Keratinocyte (primary cell): ENCODE results near the gene WDPCP. TPM values are rescaled to one million over a fixed set of nuclear protein-coding genes. Genes with fewer than 3 reads are reported as not detected.

Source experiments
- DNase-seq: peaks from one replicate; pipeline ENCODE4 v3.0.0-alpha.2; 2011; ENCODE audit warnings: low read depth, missing footprints, low spot score
- FAIRE-seq: peaks from 2 replicates; lab custom pipeline; 2011; peaks lifted over from hg19 to GRCh38; lab: Jason Lieb, UNC
- H2AFZ ChIP-seq: 2 replicates; pipeline ENCODE4 v1.6.0; 2012; ENCODE audit warnings: low read length, control low read depth, inconsistent platforms; ENCODE audit not compliant: control insufficient read depth
- H3K27ac ChIP-seq: 2 replicates; pipeline ENCODE4 v1.5.1; 2011; ENCODE audit warnings: low read length; ENCODE audit not compliant: control insufficient read depth, insufficient read depth
- H3K27me3 ChIP-seq: 3 replicates; pipeline ENCODE4 v1.6.0; 2011; ENCODE audit warnings: low read length; ENCODE audit not compliant: control insufficient read depth, insufficient read depth; ENCODE audit errors: extremely low read depth
- H3K36me3 ChIP-seq, 2 experiments: 2 replicates in 1 of 2; 3 replicates in 1 of 2; pipeline ENCODE4 v1.5.1; 2011; ENCODE audit warnings: low read length in 2 of 2, mild to moderate bottlenecking in 1 of 2; ENCODE audit not compliant: control insufficient read depth in 2 of 2, insufficient read depth in 2 of 2; ENCODE audit errors: extremely low read depth in 1 of 2
- H3K4me1 ChIP-seq: 3 replicates; pipeline ENCODE4 v1.5.1; 2011; ENCODE audit warnings: low read length; ENCODE audit not compliant: control insufficient read depth, insufficient read depth; ENCODE audit errors: extremely low read depth
- H3K4me2 ChIP-seq: 3 replicates; pipeline ENCODE4 v1.6.0; 2011; ENCODE audit warnings: low read depth, low read length; ENCODE audit not compliant: control insufficient read depth, insufficient read depth; ENCODE audit errors: extremely low read depth
- H3K4me3 ChIP-seq, 3 experiments: fragments of 200-600 bp in 1 of 3; sonication (generic) in 1 of 3; 2 replicates in 2 of 3; 3 replicates in 1 of 3; pipeline ENCODE4 v1.5.1; 2011 to 2016; ENCODE audit warnings: low read length in 3 of 3, mild to moderate bottlenecking in 3 of 3, control low read depth in 2 of 3, inconsistent platforms in 1 of 3, low read depth in 1 of 3, mixed read lengths in 1 of 3, mixed run types in 1 of 3, moderate library complexity in 1 of 3; ENCODE audit not compliant: control insufficient read depth in 2 of 3, insufficient read depth in 2 of 3; ENCODE audit errors: extremely low read depth in 1 of 3
- H3K79me2 ChIP-seq: 2 replicates; pipeline ENCODE4 v1.6.0; 2012; ENCODE audit warnings: low read length; ENCODE audit not compliant: control insufficient read depth, insufficient read depth
- H3K9ac ChIP-seq: 3 replicates; pipeline ENCODE4 v1.6.0; 2011; ENCODE audit warnings: low read length; ENCODE audit not compliant: control insufficient read depth, insufficient read depth; ENCODE audit errors: extremely low read depth
- H3K9me1 ChIP-seq: 3 replicates; pipeline ENCODE4 v1.6.0; 2011; ENCODE audit warnings: low read length; ENCODE audit not compliant: control insufficient read depth, insufficient read depth; ENCODE audit errors: extremely low read depth
- H3K9me3 ChIP-seq: 2 replicates; pipeline ENCODE4 v1.5.1; 2012; ENCODE audit warnings: low read depth, low read length; ENCODE audit not compliant: control insufficient read depth
- H4K20me1 ChIP-seq: 3 replicates; pipeline ENCODE4 v1.6.0; 2011; ENCODE audit warnings: low read length; ENCODE audit not compliant: control insufficient read depth, insufficient read depth; ENCODE audit errors: extremely low read depth
- CTCF ChIP-seq, 3 experiments: IDR thresholded peaks in 1 of 3; conservative IDR thresholded peaks in 1 of 3; optimal IDR thresholded peaks in 1 of 3; 2 replicates in 2 of 3; 3 replicates in 1 of 3; pipeline versions ENCODE3 to v1.5.1; 2011; ENCODE audit warnings: low read length in 3 of 3, mild to moderate bottlenecking in 3 of 3, moderate library complexity in 2 of 3, control low read depth in 1 of 3, inconsistent platforms in 1 of 3; ENCODE audit not compliant: insufficient read depth in 2 of 3; ENCODE audit errors: extremely low read depth in 1 of 3
- EZH2 ChIP-seq: IDR thresholded peaks from one replicate; pipeline ENCODE4 v1.6.1; 2012; ENCODE audit warnings: inconsistent platforms, mild to moderate bottlenecking, low read length, moderate library complexity
- dilution Hi-C: fragments of 300-500 bp; cut with MboI; formaldehyde crosslinking; loops from one replicate; pipeline ENCODE4 v1.7.0; 2020; ENCODE audit warnings: low sequenced_read_pairs; ENCODE audit not compliant: extremely low pct_ligation_motif_present
- polyA plus RNA-seq, 5 experiments: library from polyadenylated mRNA; depleted of rRNA in 3 of 5; stranded (reverse) in 3 of 5; stranded (forward) in 1 of 5; unstranded in 1 of 5; fragments of >200 nt; gene quantifications; 1 replicate in 1 of 5; 2 replicates in 3 of 5; 3 replicates in 1 of 5; pipeline versions ENCODE4 v1.2.1 to v1.2.3, GENCODE V29; 2011 to 2012; ENCODE audit warnings: missing spikeins in 2 of 5, low read depth in 1 of 5, low replicate concordance in 1 of 5

Gene WDPCP
- polyA plus RNA-seq, 1 donor (not counting 4 experiments of a cell fraction or from before 2014, with no cell fraction given), result 2.9 TPM

DNA sequence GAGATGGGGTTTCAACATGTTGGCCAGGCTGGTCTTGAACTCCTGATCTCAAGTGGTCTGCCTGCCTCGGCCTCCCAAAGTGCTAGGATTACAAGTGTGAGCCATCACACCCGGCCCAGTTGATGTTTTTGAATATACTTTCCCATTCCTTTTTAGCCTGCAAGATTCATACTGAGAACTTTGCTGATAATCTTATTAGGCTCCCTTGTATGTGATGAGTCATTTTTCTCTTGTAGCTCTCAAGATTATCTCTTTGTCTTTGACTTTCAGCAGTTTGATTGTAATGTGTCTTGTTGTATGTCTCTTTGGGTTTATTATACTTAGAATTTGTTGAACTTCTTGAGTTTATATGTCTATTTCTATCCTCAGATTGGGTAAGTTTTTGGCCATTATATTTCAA lies 456.3 kb downstream of the WDPCP start:
- TF ChIP-seq CTCF (optimal IDR thresholded peaks at IDR 0.05 in 1 of 3, IDR thresholded peaks at IDR 0.05 in 1 of 3, conservative IDR thresholded peaks at IDR 0.05 in 1 of 3; ENCODE audit: extremely low read depth in 1 of 3, insufficient read depth in 2 of 3, low read length in 3 of 3), result no peak
- TF ChIP-seq EZH2, result no peak
- Histone ChIP-seq H3K9me3 (peaks cover 1% of the 10 kb centered on the region), H3K4me3 (no peak overlapping the region), H3K27me3 (no peaks in the 10 kb centered on the region), H3K27ac (no peak overlapping the region), H3K9ac (no peak overlapping the region), H3K79me2 (no peaks in the 10 kb centered on the region), H3K9me1 (no peaks in the 10 kb centered on the region), H4K20me1 (no peaks in the 10 kb centered on the region), H3K4me2 (no peak overlapping the region), H3K36me3 (no peaks in the 10 kb centered on the region), H3K4me1 (no peaks in the 10 kb centered on the region), H2AFZ (no peak overlapping the region)
- no peak for FAIRE-seq
- DNase-seq, result no peak
- dilution Hi-C loops, result no loop called here

GRCh38 chr2:63131196-63131595 lies 457.1 kb downstream of the WDPCP start:
- DNase-seq, result no peak
- no peaks in the 10 kb centered on the region for H3K27me3 ChIP-seq
- no peaks in the 10 kb centered on the region for H3K9me1 ChIP-seq
- no peak overlapping the region for H3K4me3 ChIP-seq
- no peaks in the 10 kb centered on the region for H3K9me3 ChIP-seq
- no peak for TF ChIP-seq CTCF (optimal IDR thresholded peaks at IDR 0.05 in 1 of 3, IDR thresholded peaks at IDR 0.05 in 1 of 3, conservative IDR thresholded peaks at IDR 0.05 in 1 of 3; ENCODE audit: extremely low read depth in 1 of 3, insufficient read depth in 2 of 3, low read length in 3 of 3)
- TF ChIP-seq EZH2, result no peak
- dilution Hi-C loops, result no loop called here
- H4K20me1 ChIP-seq, result no peaks in the 10 kb centered on the region
- H3K79me2 ChIP-seq, result no peaks in the 10 kb centered on the region
- no peak overlapping the region for H2AFZ ChIP-seq
- no peak overlapping the region for H3K4me2 ChIP-seq
- no peak for FAIRE-seq
- no peak overlapping the region for H3K9ac ChIP-seq
- no peaks in the 10 kb centered on the region for H3K36me3 ChIP-seq
- H3K4me1 ChIP-seq, result no peaks in the 10 kb centered on the region
- no peak overlapping the region for H3K27ac ChIP-seq
